Measurements from ENCODE around the gene EIF3L. TPM values are rescaled to one million over a fixed set of nuclear protein-coding genes. Genes with fewer than 3 reads are reported as not detected.
A peak's percentile ranks its signal among the peaks of the same experiment; 100 is the strongest.

The EIF3L gene
- total and polyA plus RNA-seq, 9 of the 15 experiments (the other 6 are each of a cell fraction or from before 2014, with no cell fraction given) = 257 to 699 (median 368) TPM

DNA sequence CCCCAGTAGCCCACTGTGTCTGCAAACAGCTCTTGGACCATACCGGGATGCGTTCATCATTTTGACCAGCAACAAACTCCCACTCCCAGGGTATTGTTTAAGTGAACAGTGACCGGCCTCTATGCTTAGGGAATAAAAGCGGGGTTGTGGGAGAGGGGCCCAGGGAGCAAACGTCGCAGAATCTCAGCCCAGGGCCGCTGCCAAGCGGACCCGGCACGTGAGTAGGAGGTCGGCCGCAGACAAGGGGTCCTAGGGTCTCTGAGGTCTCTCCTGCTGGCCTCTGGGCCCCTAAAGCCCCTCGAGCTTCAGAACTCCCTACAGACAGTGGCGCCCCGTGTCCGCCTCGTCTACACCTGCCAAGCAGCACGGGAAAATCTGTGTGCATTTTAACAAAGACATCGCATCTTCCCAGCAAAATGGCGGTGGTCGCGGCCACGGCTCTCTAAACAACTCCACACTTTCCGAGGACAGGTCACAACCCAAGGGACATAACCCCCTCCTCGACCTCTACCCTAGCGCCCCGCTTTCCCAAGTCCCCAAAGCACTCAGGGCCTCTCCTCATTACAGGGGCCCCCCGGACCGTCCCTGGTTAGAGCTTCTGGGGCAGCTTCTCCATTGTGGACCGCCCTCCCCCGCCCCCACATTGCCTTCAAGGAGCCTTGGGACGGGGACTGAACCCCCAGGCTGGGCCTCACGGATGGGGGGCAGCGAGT lies 45.4 kb upstream of the EIF3L start (continued):
- no peak for TF ChIP-seq HIVEP1 (CRISPR knock-in tag; IDR thresholded peaks at IDR 0.05)
- peak; percentile 22 for TF ChIP-seq TBP (optimal IDR thresholded peaks at IDR 0.05; ENCODE audit: low read depth, low read length)
- no peak for TF ChIP-seq NFXL1 (CRISPR knock-in tag; IDR thresholded peaks at IDR 0.05)
- no peak for TF ChIP-seq ZNF785 (CRISPR knock-in tag; IDR thresholded peaks at IDR 0.05)
- no peak for TF ChIP-seq TAF15 (IDR thresholded peaks at IDR 0.05; ENCODE audit: low read depth, low read length)
- 0 out of 2 replicates have a peak, but pooled peaks have one; percentile 48 for TF ChIP-seq TOE1 (IDR thresholded peaks at IDR 0.05; ENCODE audit: borderline replicate concordance)
- TF ChIP-seq TOE1 (CRISPR knock-in tag; IDR thresholded peaks at IDR 0.05; ENCODE audit: borderline replicate concordance, low read depth) = no peak
- no peak for TF ChIP-seq CBFB (CRISPR knock-in tag; IDR thresholded peaks at IDR 0.05)
- TF ChIP-seq E2F3 (CRISPR knock-in tag; IDR thresholded peaks at IDR 0.05) = no peak
- no peak for TF ChIP-seq NEUROD1 (IDR thresholded peaks at IDR 0.05; ENCODE audit: borderline replicate concordance, low read depth, low read length, partially characterized antibody)
- peak; percentile 48; the same call in 1 of the 2 replicates for TF ChIP-seq GTF2A2 (tag; IDR thresholded peaks at IDR 0.05)
- TF ChIP-seq ZFP30 (CRISPR knock-in tag; IDR thresholded peaks at IDR 0.05; ENCODE audit: borderline replicate concordance) = no peak
- no peak for TF ChIP-seq ZBTB1 (CRISPR knock-in tag; IDR thresholded peaks at IDR 0.05; ENCODE audit: borderline replicate concordance, low read depth)
- TF ChIP-seq ZNF324 (CRISPR knock-in tag; IDR thresholded peaks at IDR 0.05) = no peak
- TF ChIP-seq MGA (IDR thresholded peaks at IDR 0.05) = peak; percentile 39
- no peak for TF ChIP-seq ZNF740 (CRISPR knock-in tag; IDR thresholded peaks at IDR 0.05)
- TF ChIP-seq ZNF740 (tag; IDR thresholded peaks at IDR 0.05) = 0 out of 4 replicates have a peak, but pooled peaks of 1 of the 2 experiments have one; percentile 38

All from K562 (cell line).